Measurements from ENCODE around the gene USP34. TPM values are rescaled to one million over a fixed set of nuclear protein-coding genes. Genes with fewer than 3 reads are reported as not detected.

Gene USP34
- 100 and 113 TPM in 2 replicates for total RNA-seq

GRCh38 chr2:61470965-61471904, at the start of gene USP34:
Gene USP34 (minus strand): TSS chr2:61471087. CDS start chr2:61470692, 395 bp downstream.

GRCh38 chr2:61161888-61162287, 309.0 kb downstream of the USP34 start, which contains the start of gene C2orf74:
Gene C2orf74 (plus strand): TSS chr2:61162188. CDS start chr2:61162515, 327 bp downstream.

Other genes with a start within 250 kb of the USP34 start
- 209 and 216 TPM in 2 replicates for gene XPO1, start 67.3 kb upstream of the USP34 start, total RNA-seq

All from aortic smooth muscle cell (primary cell).